Medulla oblongata (tissue), 1 donor: Measurements from ENCODE around the gene RHOJ.

Experiments used
- DNase-seq: peaks from one replicate; pipeline ENCODE4 v3.0.0-alpha.2; 2015; ENCODE audit errors: extremely low spot score

RHOJ gene

GRCh38 chr14:63205044-63205575 is 867 bp downstream of the RHOJ start:
- DNase-seq = no peak

DNA sequence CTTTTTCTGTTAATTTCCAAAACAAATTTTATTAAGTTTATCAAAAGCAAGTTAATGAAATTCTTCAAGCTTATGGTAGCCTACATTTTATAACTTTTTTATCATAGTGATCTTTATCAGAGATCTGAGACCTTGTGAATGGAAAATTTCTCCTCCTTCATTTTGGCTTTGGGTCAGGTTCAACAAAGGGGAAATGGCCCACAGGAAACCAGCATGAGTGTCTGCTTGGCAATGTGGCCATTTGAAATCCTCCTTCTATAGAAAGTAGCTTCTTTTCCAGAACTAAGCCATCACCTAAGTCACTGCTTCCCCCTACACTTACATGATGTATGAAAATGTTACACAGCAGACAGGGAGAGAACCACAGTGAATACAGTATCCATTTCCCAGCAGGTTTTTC is 1.6 kb downstream of the RHOJ start:
- no peak for DNase-seq

GRCh38 chr14:63209160-63209559 is 4.9 kb downstream of the RHOJ start:
- DNase-seq = no peak

- DNase-seq = no peak
These were observed 6.6 kb downstream of the RHOJ start for GRCh38 chr14:63210812-63211211.

- DNase-seq = no peak
These were observed 8.0 kb downstream of the RHOJ start for GRCh38 chr14:63212209-63212608.

DNA sequence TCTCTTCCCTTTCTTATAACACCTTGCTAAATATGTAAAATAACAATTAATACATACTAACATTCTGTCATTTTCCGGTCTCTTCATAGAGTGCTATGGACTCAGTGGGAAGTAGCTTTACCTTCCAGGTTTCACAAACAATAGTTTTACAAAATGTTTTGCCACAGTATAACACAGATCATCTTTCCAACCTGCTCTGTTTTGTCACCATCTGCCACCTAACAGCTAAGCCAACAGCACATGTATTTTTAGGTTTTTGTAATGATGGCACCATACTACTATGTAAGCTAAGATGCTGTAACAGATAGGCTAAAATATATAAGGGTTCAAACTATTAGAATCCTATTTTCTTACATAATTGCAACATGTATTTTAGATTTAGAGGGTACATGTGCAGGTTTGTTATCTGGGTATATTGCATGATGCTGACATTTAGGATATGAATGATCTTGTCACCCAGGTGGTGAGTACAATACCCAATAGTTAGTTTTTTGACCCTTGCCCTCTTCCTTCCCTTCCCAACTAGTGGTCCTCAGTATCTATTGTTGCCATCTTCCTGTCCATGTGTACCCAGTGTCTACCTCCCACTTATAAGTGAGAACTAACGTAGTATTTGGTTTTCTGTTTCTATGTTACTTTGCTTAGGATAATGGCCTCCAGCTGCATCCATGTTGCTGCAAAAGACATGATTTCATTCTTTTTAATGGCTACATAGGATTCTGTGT is 8.7 kb downstream of the RHOJ start:
- no peak for DNase-seq

- no peak for DNase-seq
These were observed 10.4 kb downstream of the RHOJ start for GRCh38 chr14:63214417-63215196.

DNA sequence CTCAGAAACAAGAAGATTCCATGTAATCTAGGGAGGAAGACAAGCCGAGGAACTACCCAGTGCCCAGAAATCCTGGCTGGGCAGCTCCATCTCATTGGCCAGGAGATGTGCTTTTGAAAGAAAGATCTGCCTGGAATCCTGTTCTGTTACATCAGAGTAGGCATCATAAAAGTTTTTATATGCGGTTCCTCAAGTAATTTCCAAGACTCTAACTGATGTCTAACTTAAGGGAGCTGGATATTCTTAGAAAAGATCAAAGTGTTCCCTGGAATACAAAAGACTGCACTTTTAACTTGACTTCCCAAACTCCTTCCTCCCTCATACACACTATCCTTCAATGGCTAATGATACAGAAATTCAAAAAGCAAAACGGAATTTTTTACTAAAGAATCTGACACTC is 16.3 kb downstream of the RHOJ start:
- no peak for DNase-seq

DNA sequence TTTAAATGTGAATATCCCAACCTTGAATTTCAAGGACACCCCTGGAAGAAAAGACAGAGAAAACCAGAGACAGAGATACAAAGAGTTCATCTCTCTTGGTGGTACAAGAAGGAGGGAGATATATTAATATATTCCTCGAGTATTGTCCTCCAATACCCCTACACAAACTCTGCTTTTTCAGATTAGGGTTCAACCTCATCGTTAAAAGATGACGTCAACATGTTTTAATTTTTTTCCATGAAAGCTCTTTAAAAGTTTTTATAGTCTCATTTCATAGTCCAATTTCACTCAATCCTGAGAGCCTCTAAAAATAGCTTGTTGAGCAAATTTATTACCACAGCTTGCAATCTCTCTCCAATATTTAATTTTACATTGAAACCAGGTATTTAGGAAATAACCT is 19.4 kb downstream of the RHOJ start:
- no peak for DNase-seq

DNA sequence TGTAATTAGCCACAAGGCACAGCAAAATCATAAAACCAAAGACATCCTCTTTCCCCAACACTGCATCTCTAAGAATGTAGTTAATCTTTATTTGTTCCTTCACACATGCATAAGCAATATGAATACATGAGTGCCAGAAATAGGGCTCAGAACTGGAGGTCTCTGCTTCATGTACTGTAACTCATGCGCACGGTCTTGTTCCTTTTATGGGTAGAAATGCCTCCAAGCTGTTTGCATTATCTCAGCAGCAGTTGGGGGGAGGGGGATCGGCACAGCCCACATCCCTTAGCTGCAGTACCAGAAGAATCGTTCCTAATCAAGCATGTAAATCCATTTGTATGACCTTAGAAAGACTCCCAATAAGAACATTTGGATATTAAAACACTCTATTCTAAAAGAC is 20.0 kb downstream of the RHOJ start:
- DNase-seq = no peak

- DNase-seq = no peak
These were observed 24.0 kb downstream of the RHOJ start for GRCh38 chr14:63228217-63228616.

GRCh38 chr14:63229330-63230059 is 25.3 kb downstream of the RHOJ start:
- DNase-seq = no peak

DNA sequence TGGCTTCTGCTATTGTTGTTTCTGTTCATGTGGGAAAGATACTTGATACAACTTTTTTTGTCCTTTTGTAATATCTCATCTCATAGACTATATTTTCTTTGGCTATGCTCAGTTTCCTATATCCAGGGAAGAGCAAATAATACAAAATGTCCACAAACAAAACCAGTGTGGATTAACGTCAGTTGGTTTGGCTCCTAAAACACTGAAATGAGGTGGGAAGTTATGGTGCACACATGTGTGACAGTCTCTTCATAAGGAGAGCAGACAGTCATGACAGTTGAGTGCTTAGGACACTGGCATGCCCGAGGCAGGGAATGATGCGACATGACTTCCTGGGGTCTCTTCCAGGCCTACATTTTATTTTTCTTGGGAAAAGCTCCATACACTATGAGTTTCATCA is 27.5 kb downstream of the RHOJ start:
- DNase-seq = no peak

GRCh38 chr14:63237791-63238190 is 33.5 kb downstream of the RHOJ start:
- no peak for DNase-seq

DNA sequence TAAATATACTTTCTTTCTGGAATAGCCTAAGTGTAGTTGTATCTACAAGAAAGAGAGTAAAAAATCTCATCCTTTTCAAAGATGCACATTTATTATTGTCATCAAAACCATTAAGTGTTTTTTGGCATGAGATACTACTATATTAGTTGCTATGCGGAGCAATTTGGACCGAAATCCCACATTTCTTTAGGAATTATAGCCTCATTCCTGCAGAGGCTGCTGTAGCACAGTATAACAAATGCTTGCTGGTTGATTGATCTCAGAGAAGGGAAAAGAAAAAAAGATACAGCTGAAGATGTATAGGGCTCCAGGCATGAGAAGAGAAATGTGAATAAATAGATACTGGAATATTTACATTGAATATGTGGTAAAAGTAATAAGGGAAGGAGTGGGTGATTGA is 36.0 kb downstream of the RHOJ start:
- DNase-seq = no peak

DNA sequence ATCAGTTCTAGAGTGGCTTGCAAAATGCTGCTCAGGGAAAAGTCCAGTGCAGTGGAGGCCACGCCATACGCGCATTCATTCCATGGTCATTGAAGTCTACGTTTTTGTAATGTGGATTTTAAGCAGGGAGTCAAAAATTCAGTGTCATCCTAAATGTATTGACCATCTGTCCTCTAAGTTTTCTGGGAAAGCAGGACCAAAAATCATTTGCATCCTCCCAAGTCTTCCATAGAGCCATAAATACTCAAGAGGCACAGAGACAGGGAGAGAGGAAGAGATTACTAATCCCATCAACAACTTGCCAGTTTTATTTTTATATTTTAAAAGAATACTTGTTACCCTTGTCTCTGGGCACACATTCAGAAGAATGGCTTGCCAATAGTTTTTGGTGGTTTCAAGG is 36.9 kb downstream of the RHOJ start:
- DNase-seq = no peak

DNA sequence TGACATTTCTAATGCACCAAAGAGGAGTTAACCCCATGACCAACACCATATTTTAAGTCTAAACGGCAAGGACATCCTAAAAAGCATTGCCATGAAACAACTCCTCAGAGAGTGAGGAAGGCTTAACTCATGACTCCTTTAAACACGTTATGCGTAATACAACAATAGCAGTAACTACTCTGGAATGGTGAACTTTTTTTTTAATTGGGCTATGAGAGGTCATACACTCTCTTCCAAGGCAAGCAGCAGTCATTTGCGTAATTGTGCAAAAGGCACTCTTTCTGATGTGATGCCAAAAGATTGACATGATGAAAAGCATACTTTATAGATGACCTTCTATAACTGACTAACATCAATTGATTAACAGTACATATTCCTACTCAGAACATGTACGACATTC is 39.4 kb downstream of the RHOJ start:
- no peak for DNase-seq

DNA sequence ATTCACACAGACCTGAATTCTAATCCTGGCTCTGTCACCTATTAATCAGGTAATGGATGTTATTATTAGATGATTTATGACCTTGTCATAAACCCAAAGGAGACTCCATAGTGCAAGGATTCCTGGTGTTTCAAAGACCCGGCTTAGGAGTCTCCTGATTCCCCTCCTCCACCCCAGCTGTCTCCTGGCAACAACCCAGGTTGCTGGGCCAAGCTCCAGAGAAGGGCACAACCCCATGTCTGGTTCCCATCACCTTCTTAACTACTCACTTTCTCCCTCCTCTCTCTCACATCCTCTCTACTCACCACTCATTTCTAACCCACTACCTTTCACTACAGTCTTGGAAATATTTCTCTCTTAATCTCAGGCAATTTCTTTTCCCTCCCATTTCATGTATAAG is 41.6 kb downstream of the RHOJ start:
- no peak for DNase-seq

GRCh38 chr14:63248211-63248610 is 44.0 kb downstream of the RHOJ start:
- no peak for DNase-seq

- no peak for DNase-seq
These were observed 44.8 kb downstream of the RHOJ start for GRCh38 chr14:63249092-63249491.

DNA sequence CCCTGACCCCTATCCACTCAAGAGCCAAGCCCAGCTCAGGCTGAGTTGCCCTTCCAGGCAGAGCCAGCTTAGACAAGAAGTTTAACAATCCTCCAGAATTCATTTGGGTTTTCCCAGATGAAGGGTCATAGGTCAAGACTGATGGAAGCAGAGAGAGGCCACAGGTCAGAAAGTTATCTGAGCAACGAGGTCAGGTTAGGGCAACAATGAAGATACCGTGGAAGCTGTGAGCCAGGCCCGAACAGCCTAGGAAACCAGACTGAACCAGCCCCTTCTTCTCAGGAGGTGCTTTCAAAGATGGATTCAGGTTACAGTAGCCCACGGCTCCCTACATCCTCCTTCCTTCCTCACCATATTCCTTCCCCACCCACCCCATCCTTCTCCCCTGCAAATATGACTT is 53.1 kb downstream of the RHOJ start:
- DNase-seq = no peak

DNA sequence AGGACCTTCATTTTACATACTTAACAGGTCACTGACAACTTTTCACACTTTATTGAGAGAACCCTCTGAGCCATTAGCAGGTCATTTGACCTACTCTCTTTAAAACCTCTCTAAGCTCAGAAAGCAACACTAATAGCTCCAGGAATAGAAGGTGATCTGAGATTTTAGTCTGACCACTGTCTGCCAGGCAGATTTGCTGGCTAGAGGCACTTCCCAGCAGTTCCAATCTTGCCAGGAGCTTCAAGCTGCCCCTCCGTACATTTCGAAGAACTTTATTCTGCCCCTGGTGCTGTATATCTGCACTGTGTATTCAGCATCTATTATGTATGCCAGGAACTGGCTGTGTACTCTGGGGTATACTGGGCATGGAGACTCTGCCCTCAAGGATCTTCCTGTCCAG is 58.2 kb downstream of the RHOJ start:
- DNase-seq = no peak

GRCh38 chr14:63266106-63266505 is 61.9 kb downstream of the RHOJ start:
- DNase-seq = no peak
